Measurements from ENCODE around the gene EEFSEC. TPM values are rescaled to one million over a fixed set of nuclear protein-coding genes. Genes with fewer than 3 reads are reported as not detected.
A peak's percentile ranks its signal among the peaks of the same experiment; 100 is the strongest.

EEFSEC gene
- total and polyA plus RNA-seq, 2 of the 8 experiments (the other 6 are each of a cell fraction or from before 2014, with no cell fraction given), result 13.1 to 19.8 TPM

DNA sequence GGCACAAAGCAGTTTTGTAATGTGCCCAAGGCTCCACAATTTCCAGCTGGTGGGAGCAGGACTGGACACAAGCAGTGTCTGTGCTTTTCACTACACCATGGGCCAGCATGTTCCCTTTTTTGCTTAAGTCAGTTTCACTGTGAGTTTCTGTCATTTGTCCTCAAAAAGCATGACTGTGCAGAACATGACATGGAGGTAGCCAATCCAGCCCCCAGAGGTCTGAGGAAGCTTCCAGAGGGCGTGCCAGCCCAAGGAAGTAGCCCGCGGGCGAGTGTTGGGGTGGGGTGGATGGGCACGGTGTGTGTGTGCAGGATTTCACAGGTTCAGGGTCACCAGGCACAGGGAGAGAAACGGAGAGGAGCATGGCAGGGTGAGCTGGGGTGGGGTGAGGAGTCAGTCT, 8.0 kb upstream of the EEFSEC start:
- Histone ChIP-seq H4K91ac (replicated peaks; ENCODE audit: insufficient read length, low read length) (no peak overlapping the region), H2BK12ac (ENCODE audit: low read depth, low read length) (no peak overlapping the region), H3K36me3 (ENCODE audit: control insufficient read depth in 2 of 4, insufficient read depth in 4 of 4, low read length in 3 of 4) (no peaks in the 10 kb centered on the region), H3K4me2 (ENCODE audit: insufficient read depth in 1 of 2, low read depth in 2 of 2, low read length in 2 of 2) (no peak overlapping the region), H3K14ac (ENCODE audit: insufficient read length) (no peak overlapping the region), H2AFZ (ENCODE audit: low read length) (no peak overlapping the region), H4K5ac (ENCODE audit: insufficient read length, low read depth, low read length) (no peak overlapping the region), H3K79me1 (ENCODE audit: low read depth, low read length) (no peaks in the 10 kb centered on the region), H3K9ac (replicated peaks in 1 of 4; ENCODE audit: extremely low read depth in 1 of 4, low read depth in 3 of 4, low read length in 3 of 4) (no peak overlapping the region), H3K27me3 (replicated peaks in 1 of 4; ENCODE audit: control insufficient read depth in 3 of 4, extremely low read depth in 1 of 4, insufficient read depth in 3 of 4, low read length in 3 of 4) (no peaks in the 10 kb centered on the region; a peak in 1 of 7 replicates), H2BK20ac (ENCODE audit: low read length) (no peak overlapping the region), H3K27ac (ENCODE audit: low read depth, low read length) (no peak overlapping the region), H4K20me1 (replicated peaks in 1 of 2; ENCODE audit: control insufficient read depth in 1 of 2, insufficient read depth in 2 of 2, low read length in 2 of 2) (peaks cover 0 to 4% of the 10 kb centered on the region in 2 experiments), H3K23ac (ENCODE audit: insufficient read length) (no peak overlapping the region), H2BK120ac (replicated peaks; ENCODE audit: low read depth, low read length) (no peak overlapping the region), H3K56ac (replicated peaks; ENCODE audit: insufficient read length, low read depth, low read length) (no peak overlapping the region), H3K79me2 (ENCODE audit: control insufficient read depth in 1 of 2, insufficient read depth in 2 of 2, low read length in 2 of 2) (no peaks in the 10 kb centered on the region), H3K4me1 (replicated peaks in 1 of 4; ENCODE audit: control insufficient read depth in 3 of 4, insufficient read depth in 4 of 4, low read length in 3 of 4) (no peaks in the 10 kb centered on the region), H3K9me3 (ENCODE audit: insufficient read depth in 2 of 2, low read depth in 1 of 2, low read length in 1 of 2) (no peaks in the 10 kb centered on the region), H3K23me2 (ENCODE audit: low read depth, low read length) (no peaks in the 10 kb centered on the region), H2BK15ac (ENCODE audit: low read length) (no peak overlapping the region), H3K4me3 (ENCODE audit: extremely low read depth in 1 of 4, insufficient read depth in 2 of 4, low read depth in 3 of 4, low read length in 4 of 4) (no peak overlapping the region), H2BK5ac (ENCODE audit: low read depth, low read length) (no peak overlapping the region), H3K18ac (ENCODE audit: extremely low read depth, low read length) (no peak overlapping the region), H2AK5ac (ENCODE audit: low read depth, low read length) (no peak overlapping the region), H3K4ac (replicated peaks; ENCODE audit: insufficient read length, low read depth, low read length) (no peak overlapping the region), H4K8ac (ENCODE audit: extremely low read depth, insufficient read depth, low read length) (no peak overlapping the region; the same call in 1 of the 2 replicates)
- CTCF ChIA-PET (ENCODE audit: partially characterized antibody), result interaction anchor here (1.0 to 1.9 kb wide), 4 partner anchors 12 to 464 kb away, joined by 3 to 5 read pairs (median 3); no protein-coding TSS in a partner anchor
- POLR2A ChIA-PET (ENCODE audit: partially characterized antibody), result interaction anchor here (2.0 kb wide), 1 partner anchor 8 kb away, joined by 7 read pairs; the partner anchor contains the start of gene EEFSEC
- no peak for FAIRE-seq
- peak in 1 of 2 experiments; percentile 36 for DNase-seq (ENCODE audit: low read depth in 1 of 2, low spot score in 2 of 2)
- 83% methylated on average over 6 of the region's 6 CpGs; no CpG with 5 or more reads in 1 of the 2 experiments for WGBS, 2 experiments (ENCODE audit: extremely low coverage in 1 of 2, insufficient coverage in 1 of 2, insufficient read length in 1 of 2, insufficient replicate concordance in 2 of 2, low coverage in 1 of 2, low lambda C conversion rate in 2 of 2, missing lambda C conversion rate in 1 of 2)
- no peak for TF ChIP-seq POU5F1 (IDR thresholded peaks at IDR 0.05; ENCODE audit: low read depth, low read length)
- no peak for TF ChIP-seq SP4 (IDR thresholded peaks at IDR 0.05; ENCODE audit: low read length)
- TF ChIP-seq TEAD4 (IDR thresholded peaks at IDR 0.05; ENCODE audit: low read depth, low read length), result no peak
- TF ChIP-seq SP2 (IDR thresholded peaks at IDR 0.05; ENCODE audit: low read length), result no peak
- no peak for TF ChIP-seq E2F6 (IDR thresholded peaks at IDR 0.05)
- no peak for TF ChIP-seq RAD21 (IDR thresholded peaks at IDR 0.05 in 1 of 2, conservative IDR thresholded peaks at IDR 0.05 in 1 of 2; ENCODE audit: low read depth in 2 of 2, low read length in 2 of 2)
- no peak for TF ChIP-seq RBBP5 (IDR thresholded peaks at IDR 0.05; ENCODE audit: borderline replicate concordance, low read depth, low read length)
- TF ChIP-seq BCL11A (IDR thresholded peaks at IDR 0.05; ENCODE audit: low read depth in 2 of 2, low read length in 2 of 2), result no peak
- TF ChIP-seq EZH2 (IDR thresholded peaks at IDR 0.05; ENCODE audit: low read depth, low read length, severe bottlenecking), result no peak
- no peak for TF ChIP-seq SIN3A (conservative IDR thresholded peaks at IDR 0.05 in 1 of 2, IDR thresholded peaks at IDR 0.05 in 1 of 2; ENCODE audit: low read depth in 1 of 2, low read length in 2 of 2)
- no peak for TF ChIP-seq ASH2L (IDR thresholded peaks at IDR 0.05; ENCODE audit: low read length)
- TF ChIP-seq EGR1 (IDR thresholded peaks at IDR 0.05; ENCODE audit: borderline replicate concordance, low read depth, low read length), result no peak
- no peak for TF ChIP-seq SAP30 (IDR thresholded peaks at IDR 0.05; ENCODE audit: insufficient read depth, insufficient replicate concordance, low read length)
